Cardiac septum (tissue), 1 donor: ENCODE results near the gene CENPVL3. TPM values are rescaled to one million over a fixed set of nuclear protein-coding genes. Genes with fewer than 3 reads are reported as not detected.
"Not testable (repeated sequence)": the region's sequence is repeated elsewhere in the genome, so short reads cannot be mapped to it uniquely, and the experiment has no call there.

Experiments
- DNase-seq: peaks from one replicate; pipeline ENCODE4 v3.0.0-alpha.2; 2020; ENCODE audit warnings: low spot score
- intact Hi-C: fragments of 100-400 bp; cut with DNase I; formaldehyde crosslinking; loops from one replicate; pipeline ENCODE4 v1.14.0; 2022
- long read RNA-seq: library from polyadenylated mRNA; unstranded; transcript quantifications from one replicate; pipeline ENCODE4 v2.0.0, GENCODE V29; 2021
- total RNA-seq: library from RNA; stranded (reverse); fragmentation: NEBNext Ultra II Directional; extraction: Animal tissue kit (Norgen Biotek cat#: 25700); gene quantifications from one replicate; pipeline ENCODE4 v1.2.1, GENCODE V29; 2021
- donor health status: DM: no; HTN: no; CAD: no.

Gene CENPVL3
- total RNA-seq: not detected
- long read RNA-seq: 0 reads

DNA sequence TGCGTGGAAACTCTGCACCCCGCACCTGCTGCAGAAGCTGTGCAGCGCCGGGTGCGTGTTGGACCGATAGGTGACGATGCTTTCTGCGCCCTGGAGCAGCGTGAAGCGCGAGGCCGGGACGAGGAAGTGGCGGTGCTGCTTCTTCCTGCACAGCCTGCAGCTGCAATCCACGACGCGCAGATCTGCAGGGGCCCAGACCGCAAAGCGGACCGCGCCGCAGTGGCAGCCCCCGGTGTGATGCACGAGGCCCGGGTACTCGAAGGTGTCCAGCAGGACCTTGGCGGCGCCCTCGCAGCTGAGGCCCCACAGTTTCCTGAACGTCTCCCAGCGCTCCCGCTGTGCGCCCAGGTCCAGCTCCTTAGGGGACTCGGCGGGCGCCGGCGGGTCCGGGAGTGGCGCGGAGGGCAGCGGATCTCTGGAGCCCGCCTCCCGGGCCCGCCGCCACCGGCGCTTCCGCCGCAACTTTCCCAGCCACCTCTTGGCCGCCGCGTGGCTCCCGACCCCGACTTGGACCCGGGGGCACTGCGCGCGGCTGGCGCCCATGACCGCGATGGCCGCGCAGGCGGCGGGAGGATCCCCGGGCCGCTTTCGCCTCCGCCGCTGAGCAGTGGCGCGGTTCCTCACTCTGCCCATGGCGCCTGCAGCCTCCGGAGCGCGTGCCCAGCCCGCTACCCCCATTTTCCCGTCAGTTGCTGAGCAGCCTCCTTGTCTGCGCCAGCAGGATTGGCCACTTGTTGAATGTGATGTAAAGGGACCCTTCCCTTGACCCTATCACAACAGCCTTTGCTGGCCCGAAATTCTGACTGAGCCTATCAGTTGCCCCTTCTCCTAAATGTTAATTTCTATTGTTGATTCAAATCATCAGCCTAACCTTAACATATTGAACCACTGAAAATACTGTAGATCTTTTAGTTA, at the start of gene CENPVL3:
CENPVL3 (minus strand) TSS at position 672 of the 915 bp plus-strand sequence; CDS start at position 633, 39 bp downstream.
- DNase-seq, intact Hi-C loops: not testable (repeated sequence)

DNA sequence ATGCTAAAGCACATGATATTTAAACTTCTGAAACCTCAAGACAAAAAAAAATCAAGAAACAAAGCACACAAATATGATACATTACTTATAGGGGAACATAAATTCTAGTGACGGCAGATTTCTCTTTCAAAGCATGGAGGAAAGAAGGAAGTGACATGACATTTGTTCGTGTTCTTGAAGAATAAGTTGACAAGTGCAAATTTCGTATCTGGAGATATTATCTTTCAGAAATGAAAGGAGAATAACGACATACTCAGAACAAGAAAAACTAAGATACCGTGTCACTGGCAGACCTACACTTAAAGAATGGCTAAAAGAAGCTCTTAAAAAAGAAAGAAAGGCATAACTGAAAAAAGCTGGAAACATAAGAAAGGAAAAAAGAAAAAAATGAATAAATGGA, 47.3 kb upstream of the CENPVL3 start:
- intact Hi-C loops: no loop called here
- no peak for DNase-seq

- DNase-seq: no peak
- intact Hi-C loops: no loop called here
These were observed 24.7 kb upstream of the CENPVL3 start for GRCh38 chrX:51643377-51643776.

DNA sequence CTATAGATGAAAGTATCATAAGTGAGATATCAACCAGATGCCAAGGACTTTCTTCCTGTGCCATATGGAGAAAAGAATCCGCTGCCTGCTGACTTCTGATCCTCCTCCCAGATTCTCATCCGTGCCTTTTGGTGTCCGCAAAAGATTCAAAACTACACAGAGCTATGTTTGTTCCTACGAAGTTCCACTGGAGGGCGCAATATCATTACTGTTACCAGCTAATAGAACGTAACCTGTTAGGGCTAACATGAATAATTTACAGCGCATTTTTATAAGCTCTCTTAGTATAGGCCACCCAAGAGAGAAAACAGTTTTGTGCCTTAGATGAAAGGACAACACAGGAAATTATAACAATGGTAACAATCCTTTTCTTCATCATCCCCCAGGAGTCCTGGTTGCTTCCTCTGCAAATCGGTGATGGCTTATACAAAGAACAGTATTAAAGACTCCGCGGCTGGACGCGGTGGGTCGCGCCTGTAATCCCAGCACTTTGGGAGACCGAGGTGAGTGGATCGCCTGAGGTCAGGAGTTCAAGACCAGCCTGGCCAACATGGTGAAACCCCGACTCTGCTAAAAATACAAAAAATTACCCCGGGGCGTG, 22.8 kb upstream of the CENPVL3 start:
- intact Hi-C loops: no loop called here
- no peak for DNase-seq

- intact Hi-C loops, DNase-seq: not testable (repeated sequence)
These were observed 17.8 kb upstream of the CENPVL3 start for GRCh38 chrX:51636511-51636910.

- intact Hi-C loops: no loop called here
- DNase-seq: no peak
These were observed 4.2 kb downstream of the CENPVL3 start for GRCh38 chrX:51614353-51615012.

DNA sequence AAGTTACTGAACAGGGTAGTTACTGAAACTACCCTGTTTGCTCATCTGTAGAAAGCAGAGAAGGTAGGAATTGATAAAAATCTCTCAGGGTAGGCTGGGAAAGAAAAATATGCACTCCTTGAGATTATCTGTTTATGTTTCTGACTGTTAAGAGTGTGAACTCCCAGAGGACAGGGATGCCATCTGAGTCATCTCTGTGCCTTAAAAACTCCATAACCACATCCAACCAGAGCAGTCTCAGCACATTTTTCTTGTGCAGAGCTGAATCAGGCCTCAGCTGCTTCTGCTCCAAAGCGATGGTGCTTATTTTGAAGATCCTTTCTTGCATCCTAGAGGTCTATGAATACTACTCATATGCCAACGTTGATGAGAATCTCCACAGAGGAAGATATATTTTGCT, 9.9 kb downstream of the CENPVL3 start:
- intact Hi-C loops: no loop called here
- no peak for DNase-seq

GRCh38 chrX:51608126-51608525, 10.6 kb downstream of the CENPVL3 start:
- intact Hi-C loops: no loop called here
- DNase-seq: no peak

DNA sequence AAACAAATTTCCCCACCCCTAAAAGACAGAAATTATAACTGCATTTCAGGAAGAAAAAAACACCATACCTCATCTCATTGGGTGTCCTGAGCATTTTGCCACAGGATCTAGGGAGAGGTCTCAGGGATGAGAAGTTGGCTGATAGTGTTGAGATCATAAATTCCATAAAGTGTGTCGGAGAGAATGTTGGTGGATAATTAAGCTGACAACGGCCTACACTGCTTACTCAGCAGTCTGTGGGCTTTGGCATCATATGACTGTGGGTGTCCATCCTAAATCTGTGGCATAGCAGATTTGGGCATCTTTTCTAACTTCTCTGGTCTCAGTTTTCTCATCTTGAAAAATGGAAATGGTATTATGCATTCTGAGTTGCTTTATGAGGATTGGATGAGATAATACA, 12.3 kb downstream of the CENPVL3 start:
- intact Hi-C loops: no loop called here
- no peak for DNase-seq

- DNase-seq: no peak
These were observed 19.8 kb downstream of the CENPVL3 start for GRCh38 chrX:51598899-51599298.

GRCh38 chrX:51571874-51572273, 46.8 kb downstream of the CENPVL3 start:
- DNase-seq: no peak
- intact Hi-C loops: no loop called here

More at GRCh38 chrX:51598899-51599298, 19.8 kb downstream of the CENPVL3 start:
- intact Hi-C loops: no loop called here

GRCh38 chrX:51569561-51569960, 49.2 kb downstream of the CENPVL3 start:
- intact Hi-C loops: no loop called here
- DNase-seq: no peak

DNA sequence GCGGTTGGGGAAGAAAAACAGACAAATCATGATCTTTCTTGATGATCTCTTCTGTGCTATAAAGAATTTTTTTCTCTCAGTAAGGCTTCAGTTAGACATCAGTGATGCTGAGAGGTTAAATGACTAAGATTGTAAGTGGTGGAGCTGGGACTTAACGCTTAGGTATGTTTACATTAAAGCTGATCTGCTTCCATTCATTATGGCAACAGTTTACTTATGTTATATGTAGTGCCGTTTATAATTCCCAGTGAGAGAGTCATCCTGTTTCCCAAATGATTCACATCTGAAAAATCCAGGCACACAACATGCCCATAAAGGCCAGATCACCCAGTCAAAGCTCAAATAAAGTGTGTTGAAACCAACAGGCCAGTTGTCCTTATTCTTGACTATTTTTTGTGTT, 50.1 kb downstream of the CENPVL3 start:
- no peak for DNase-seq
- intact Hi-C loops: no loop called here

Other genes with a start within 250 kb of the CENPVL3 start
- not detected for gene NUDT11, start 122.3 kb downstream of the CENPVL3 start, total RNA-seq
- gene CENPVL2, start 63.9 kb upstream of the CENPVL3 start, total RNA-seq: not detected
- not detected for gene CENPVL1, start 91.6 kb upstream of the CENPVL3 start, total RNA-seq
- 8.6 TPM for gene GSPT2, start 124.5 kb upstream of the CENPVL3 start, total RNA-seq